Mesenteric fat pad (tissue), 1 donor: Measurements from ENCODE around the gene CHAF1A. TPM values are rescaled to one million over a fixed set of nuclear protein-coding genes. Genes with fewer than 3 reads are reported as not detected.

Experiments used
- DNase-seq: peaks from one replicate; pipeline ENCODE4 v3.0.0-alpha.2; 2020; ENCODE audit warnings: low spot score
- microRNA-seq: library from miRNA; unstranded; fragments of <30 nt; microRNA quantifications from one replicate; pipeline ENCODE4 v1.2.0, GENCODE V29; 2020; ENCODE audit warnings: borderline number of aligned reads
- total RNA-seq: library from RNA; stranded (reverse); fragmentation: NEBNext Ultra II Directional; extraction: Animal tissue kit (Norgen Biotek cat#: 25700); gene quantifications from one replicate; pipeline ENCODE4 v1.2.1, GENCODE V29; 2021
- donor health status: DM: yes; HTN: yes; CAD: no.

The CHAF1A gene
- total RNA-seq, 1 donor from 2014 or later = 6.0 TPM

DNA sequence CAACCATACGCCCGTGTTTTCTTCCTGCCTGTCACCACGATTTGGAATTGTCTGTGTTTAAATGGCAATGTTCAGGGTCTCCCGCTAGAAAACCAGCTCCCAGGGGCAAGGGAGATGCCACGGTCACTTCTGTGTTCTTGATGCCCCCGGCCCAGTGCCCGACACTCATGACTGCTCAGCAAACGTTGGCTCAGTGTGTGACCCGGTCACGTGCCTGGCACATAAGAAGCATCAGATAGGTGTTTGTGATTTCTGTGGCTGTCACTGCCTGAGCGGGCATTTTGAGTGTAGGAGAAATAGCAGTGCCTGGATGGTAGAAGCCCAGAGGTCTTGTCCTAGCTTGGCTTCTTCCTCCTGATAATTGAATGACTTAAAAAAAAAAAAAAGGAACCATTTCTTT lies 85.1 kb downstream of the CHAF1A start:
- no peak for DNase-seq

DNA sequence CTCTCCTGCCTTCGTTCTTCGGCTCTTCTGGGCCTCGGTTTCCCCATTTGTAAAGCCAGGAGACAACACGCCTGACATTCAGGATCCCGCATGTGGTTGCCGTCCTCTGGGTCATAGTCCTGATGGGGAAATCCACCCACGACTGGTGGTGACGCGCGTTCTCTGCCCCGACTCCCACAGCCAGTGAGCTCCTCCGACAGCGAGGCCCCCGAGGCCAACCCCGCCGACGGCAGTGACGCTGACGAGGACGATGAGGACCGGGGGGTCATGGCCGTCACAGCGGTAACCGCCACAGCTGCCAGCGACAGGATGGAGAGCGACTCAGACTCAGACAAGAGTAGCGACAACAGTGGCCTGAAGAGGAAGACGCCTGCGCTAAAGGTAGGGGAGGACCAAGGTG lies 86.1 kb downstream of the CHAF1A start:
- no peak for DNase-seq

- DNase-seq = no peak
These were observed 89.0 kb downstream of the CHAF1A start for GRCh38 chr19:4491446-4491845.

DNA sequence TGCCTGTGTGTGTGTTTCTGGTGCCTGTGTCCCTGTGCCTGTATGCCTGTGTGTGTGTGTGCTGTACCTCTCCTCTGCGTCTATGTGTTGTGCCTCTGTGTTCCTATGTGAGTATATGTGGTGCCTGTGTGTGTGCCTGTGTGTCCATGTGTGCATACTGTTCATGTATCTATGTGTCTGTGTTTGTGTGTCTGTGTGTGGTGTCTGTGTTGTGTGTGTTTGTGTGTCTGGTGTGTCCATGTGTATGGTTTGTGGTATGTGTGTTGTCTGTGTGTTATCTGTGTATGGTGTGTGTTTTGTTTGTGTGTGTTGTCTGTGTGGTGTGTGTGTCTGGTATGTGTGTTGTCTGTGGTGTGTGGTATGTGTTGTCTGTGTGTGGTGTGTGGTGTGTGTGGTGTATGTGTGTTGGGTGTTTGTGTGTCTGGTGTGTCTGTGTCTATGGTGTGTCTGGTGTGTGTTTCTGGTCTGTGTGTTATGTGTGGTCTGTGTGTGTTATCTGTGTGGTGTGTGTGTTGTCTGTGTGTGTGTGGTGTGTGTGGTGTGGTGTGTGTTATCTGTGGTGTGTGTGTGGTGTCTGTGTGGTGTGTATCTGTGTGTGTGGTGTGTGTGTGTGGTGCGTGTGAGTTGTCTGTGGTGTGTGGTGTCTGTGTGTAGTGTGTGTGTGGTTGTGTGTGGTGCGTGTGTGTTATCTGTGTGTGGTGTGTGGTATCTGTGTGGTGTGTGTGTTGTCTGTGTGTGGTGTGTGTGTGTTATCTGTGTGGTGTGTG lies 90.1 kb downstream of the CHAF1A start:
- no peak for DNase-seq

Small RNA genes lying within 50 kb of the gene (microRNA-seq; reads per million reads assigned to microRNA genes)
- gene MIR4746 = not detected

Other genes with a start within 250 kb of the CHAF1A start
- 1.00 TPM for gene CREB3L3, start 249.0 kb upstream of the CHAF1A start, total RNA-seq
- gene SIRT6, start 220.1 kb upstream of the CHAF1A start, total RNA-seq = 20.7 TPM
- gene ANKRD24, start 220.0 kb upstream of the CHAF1A start, total RNA-seq = 1.4 TPM
- gene EBI3, start 173.1 kb upstream of the CHAF1A start, total RNA-seq = 5.8 TPM
- 15.1 TPM for gene YJU2, start 155.6 kb upstream of the CHAF1A start, total RNA-seq
- gene SHD, start 123.4 kb upstream of the CHAF1A start, total RNA-seq = not detected
- 0.45 TPM for gene TMIGD2, start 100.3 kb upstream of the CHAF1A start, total RNA-seq
- gene FSD1, start 98.0 kb upstream of the CHAF1A start, total RNA-seq = not detected
- 3.0 TPM for gene STAP2, start 63.8 kb upstream of the CHAF1A start, total RNA-seq
- gene MPND, start 59.1 kb upstream of the CHAF1A start, total RNA-seq = 14.4 TPM
- 91.2 TPM for gene SH3GL1, start 2.1 kb upstream of the CHAF1A start, total RNA-seq
- gene UBXN6, start 55.2 kb downstream of the CHAF1A start, total RNA-seq = 119 TPM
- gene HDGFL2, start 69.7 kb downstream of the CHAF1A start, total RNA-seq = 22.8 TPM
- 2,078 TPM for gene PLIN4, start 115.8 kb downstream of the CHAF1A start, total RNA-seq
- gene PLIN5, start 132.6 kb downstream of the CHAF1A start, total RNA-seq = 62.5 TPM
- 4.0 TPM for gene LRG1, start 137.4 kb downstream of the CHAF1A start, total RNA-seq
- gene SEMA6B, start 157.0 kb downstream of the CHAF1A start, total RNA-seq = 35.1 TPM
- gene TNFAIP8L1, start 236.9 kb downstream of the CHAF1A start, total RNA-seq = 6.9 TPM